Ovary (tissue), 3 donors: ENCODE measurements around the gene CDH11.

Source experiments
- EP300 ChIP-seq: sonication (generic); formaldehyde crosslinking; IDR thresholded peaks from one replicate; pipeline ENCODE4 v1.6.1; 2017; ENCODE audit warnings: antibody characterized with exemption
- POLR2A ChIP-seq: fragments of 450-650 bp; IDR thresholded peaks from one replicate; pipeline ENCODE4 v1.6.1; 2017; ENCODE audit warnings: antibody characterized with exemption, mild to moderate bottlenecking, moderate library complexity
- TF ChIP-seq, protein P1 (sequence below), 3 donors: fragments of 450-650 bp in 2 of 3; fragments of 200-600 bp in 1 of 3; IDR thresholded peaks; one replicate each; pipeline versions ENCODE4 v1.5.1 to v1.8.0; 2016 to 2022; ENCODE audit warnings: antibody characterized with exemption in 3 of 3, mild to moderate bottlenecking in 1 of 3
- donor health status: DM: no; HTN: no; CAD: no.

DNA sequence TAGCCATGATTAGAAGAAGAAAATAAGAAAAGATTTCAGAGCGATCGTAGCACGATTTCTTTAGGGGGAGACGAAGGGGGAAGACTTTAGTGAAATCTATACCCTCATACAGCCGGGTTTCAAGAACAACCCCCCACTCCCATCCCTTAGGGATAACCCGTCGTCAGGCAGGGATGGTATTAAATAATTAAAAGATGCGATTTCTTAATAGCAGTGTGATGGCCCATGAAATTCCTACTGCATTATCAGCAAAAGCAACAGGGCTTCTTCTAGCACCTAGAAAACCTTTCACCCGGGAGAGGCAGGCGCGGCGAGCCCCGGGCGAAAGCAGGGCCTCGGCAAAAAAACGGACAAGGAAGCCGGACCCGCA lies 1.4 kb downstream of the CDH11 start:
- TF ChIP-seq, protein P1, sequence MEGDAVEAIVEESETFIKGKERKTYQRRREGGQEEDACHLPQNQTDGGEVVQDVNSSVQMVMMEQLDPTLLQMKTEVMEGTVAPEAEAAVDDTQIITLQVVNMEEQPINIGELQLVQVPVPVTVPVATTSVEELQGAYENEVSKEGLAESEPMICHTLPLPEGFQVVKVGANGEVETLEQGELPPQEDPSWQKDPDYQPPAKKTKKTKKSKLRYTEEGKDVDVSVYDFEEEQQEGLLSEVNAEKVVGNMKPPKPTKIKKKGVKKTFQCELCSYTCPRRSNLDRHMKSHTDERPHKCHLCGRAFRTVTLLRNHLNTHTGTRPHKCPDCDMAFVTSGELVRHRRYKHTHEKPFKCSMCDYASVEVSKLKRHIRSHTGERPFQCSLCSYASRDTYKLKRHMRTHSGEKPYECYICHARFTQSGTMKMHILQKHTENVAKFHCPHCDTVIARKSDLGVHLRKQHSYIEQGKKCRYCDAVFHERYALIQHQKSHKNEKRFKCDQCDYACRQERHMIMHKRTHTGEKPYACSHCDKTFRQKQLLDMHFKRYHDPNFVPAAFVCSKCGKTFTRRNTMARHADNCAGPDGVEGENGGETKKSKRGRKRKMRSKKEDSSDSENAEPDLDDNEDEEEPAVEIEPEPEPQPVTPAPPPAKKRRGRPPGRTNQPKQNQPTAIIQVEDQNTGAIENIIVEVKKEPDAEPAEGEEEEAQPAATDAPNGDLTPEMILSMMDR (IDR thresholded peaks at IDR 0.05), result no peak
- TF ChIP-seq POLR2A (no peak), EP300 (no peak)
